Measurements from ENCODE around the gene CTBS.

CTBS gene

GRCh38 chr1:84504580-84505492 lies 69.4 kb downstream of the CTBS start:
- DNase-seq: no peak

- DNase-seq: no peak
These were observed 71.3 kb downstream of the CTBS start for GRCh38 chr1:84502927-84503326.
